Measurements from ENCODE around the gene DHX16. TPM values are rescaled to one million over a fixed set of nuclear protein-coding genes. Genes with fewer than 3 reads are reported as not detected.

The DHX16 gene
- total RNA-seq, 1 experiment from 2014 or later, result 40.6 TPM

DNA sequence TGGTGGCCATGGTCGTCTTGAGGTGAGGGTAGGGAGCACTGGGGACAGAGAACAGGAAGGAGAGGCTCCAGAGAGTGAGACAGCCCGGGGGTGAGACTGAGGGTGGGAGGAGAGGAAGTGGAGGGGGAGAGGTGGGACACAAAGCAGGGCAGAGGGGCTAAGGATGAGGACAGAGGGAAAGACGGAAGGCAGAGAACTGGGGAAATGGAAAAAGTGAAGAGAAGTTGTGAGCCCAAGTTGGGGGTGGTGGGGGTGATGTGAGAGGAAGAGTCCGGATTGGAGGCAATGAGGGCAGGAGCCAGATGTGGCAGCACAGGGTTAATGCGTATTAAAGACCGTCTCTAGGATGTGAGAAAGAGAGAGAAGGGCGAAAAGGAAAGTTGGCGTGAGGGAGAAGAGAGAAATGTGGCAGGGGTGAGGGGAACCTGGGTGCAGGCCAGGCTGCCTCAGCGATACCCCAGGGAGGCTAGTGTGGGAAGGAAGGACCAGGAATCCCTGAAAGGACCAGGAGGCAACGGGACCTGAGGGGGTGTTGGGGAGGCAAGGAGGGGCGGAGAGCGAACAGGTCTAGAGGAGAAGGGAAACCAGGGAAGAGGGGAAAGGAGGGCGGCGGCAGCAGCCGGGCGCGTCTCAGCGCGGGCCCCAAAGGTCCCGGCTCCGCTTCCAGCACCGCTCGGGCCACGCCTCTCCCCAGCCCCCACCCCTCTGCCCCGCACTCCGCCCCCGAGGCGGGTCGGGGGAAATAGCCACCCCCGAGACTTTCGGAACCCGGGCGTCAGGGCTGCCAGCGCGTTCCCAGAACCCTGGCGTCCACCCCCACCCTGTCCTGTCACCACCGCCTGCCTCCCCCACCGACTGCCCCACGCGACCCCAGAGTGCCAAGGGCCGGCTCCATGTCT is 13.5 kb upstream of the DHX16 start, which contains the start of gene PPP1R18:
PPP1R18 (minus strand) TSS at position 637 of the 899 bp plus-strand sequence; CDS start at position 10, 627 bp downstream.
- ChIA-PET POLR2A (no interaction called here), CTCF (no interaction called here)
- no peaks in the 10 kb centered on the region for H3K9me3 ChIP-seq
- TF ChIP-seq, protein P1, sequence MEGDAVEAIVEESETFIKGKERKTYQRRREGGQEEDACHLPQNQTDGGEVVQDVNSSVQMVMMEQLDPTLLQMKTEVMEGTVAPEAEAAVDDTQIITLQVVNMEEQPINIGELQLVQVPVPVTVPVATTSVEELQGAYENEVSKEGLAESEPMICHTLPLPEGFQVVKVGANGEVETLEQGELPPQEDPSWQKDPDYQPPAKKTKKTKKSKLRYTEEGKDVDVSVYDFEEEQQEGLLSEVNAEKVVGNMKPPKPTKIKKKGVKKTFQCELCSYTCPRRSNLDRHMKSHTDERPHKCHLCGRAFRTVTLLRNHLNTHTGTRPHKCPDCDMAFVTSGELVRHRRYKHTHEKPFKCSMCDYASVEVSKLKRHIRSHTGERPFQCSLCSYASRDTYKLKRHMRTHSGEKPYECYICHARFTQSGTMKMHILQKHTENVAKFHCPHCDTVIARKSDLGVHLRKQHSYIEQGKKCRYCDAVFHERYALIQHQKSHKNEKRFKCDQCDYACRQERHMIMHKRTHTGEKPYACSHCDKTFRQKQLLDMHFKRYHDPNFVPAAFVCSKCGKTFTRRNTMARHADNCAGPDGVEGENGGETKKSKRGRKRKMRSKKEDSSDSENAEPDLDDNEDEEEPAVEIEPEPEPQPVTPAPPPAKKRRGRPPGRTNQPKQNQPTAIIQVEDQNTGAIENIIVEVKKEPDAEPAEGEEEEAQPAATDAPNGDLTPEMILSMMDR (IDR thresholded peaks at IDR 0.05; ENCODE audit: insufficient read depth in 1 of 2, low read depth in 1 of 2, low read length in 1 of 2, severe bottlenecking in 1 of 2, unreplicated experiment in 1 of 2), result no peak
- BruUV-seq (replicated peaks), result no TSS peak
- peaks cover 19% of the 10 kb centered on the region for H3K4me1 ChIP-seq
- intact Hi-C loops (cut with micrococcal nuclease; ENCODE audit: unreplicated experiment), result no loop called here
- H3K36me3 ChIP-seq (ENCODE audit: control insufficient read depth, insufficient read depth, low read length), result no peaks in the 10 kb centered on the region
- DNase-seq, result peak in 1 of 2 experiments; percentile 55
- Mint-ChIP-seq H3K27me3 (ENCODE audit: insufficient read depth, unreplicated experiment) (no peaks in the 10 kb centered on the region), H3K36me3 (ENCODE audit: insufficient read depth, unreplicated experiment) (peaks cover 10% of the 10 kb centered on the region), H3K4me1 (ENCODE audit: low read depth, unreplicated experiment) (peaks cover 36% of the 10 kb centered on the region), H3K27ac (ENCODE audit: unreplicated experiment) (peak within 1 kb of the TSS; percentile 68), H3K9me3 (ENCODE audit: unreplicated experiment) (no peaks in the 10 kb centered on the region), H3K4me3 (ENCODE audit: unreplicated experiment) (peak within 1 kb of the TSS; percentile 82)
- H3K27me3 ChIP-seq (replicated peaks; ENCODE audit: control insufficient read depth, insufficient read depth, low read length), result no peaks in the 10 kb centered on the region
- peak within 1 kb of the TSS; percentile 78 for H3K4me3 ChIP-seq (ENCODE audit: low read depth, low read length)

DNA sequence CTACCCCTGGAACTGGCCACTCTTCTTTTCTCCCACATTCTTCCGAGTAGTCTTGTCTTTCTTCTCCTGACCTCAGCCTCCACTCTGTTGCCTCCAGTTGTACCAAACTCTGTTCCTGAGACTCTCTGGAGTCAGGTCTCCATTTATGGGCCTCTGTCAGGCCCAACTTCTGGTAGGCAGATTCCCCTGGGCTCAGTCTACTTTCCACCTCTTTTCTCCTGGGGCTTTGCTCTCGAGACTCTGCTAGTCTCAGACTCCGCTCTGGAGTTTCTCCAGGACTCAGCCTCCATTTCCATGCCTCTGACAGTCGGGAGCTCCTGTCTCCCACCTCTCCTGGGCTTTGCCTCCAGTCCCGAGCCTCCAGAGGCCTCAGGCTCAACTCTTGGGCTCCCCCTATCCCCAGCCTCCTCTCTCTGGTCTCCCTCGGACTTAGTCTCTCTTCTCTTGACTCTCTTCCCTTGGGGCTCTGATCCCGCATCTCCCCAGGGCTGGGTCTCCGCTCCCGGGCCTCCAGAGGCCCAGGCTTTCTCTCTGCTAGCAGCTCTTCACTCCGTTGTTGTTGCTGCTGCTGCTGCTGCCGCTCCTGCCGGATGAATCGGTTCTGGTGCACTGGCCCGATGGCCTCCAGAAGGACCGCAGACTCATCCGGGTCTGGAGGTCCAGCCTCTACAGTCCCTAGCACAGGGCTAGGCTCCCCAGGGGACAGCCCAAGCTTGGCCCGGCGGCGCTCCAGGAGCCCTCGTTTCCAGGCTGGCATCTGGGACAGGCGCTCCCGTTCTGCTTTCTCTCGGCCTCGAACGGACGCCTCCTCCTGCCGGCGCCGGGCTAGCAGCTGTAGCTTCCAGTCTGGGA is 12.6 kb upstream of the DHX16 start:
- Histone ChIP-seq H3K4me1 (peaks cover 17% of the 10 kb centered on the region), H3K4me3 (ENCODE audit: low read depth, low read length) (no peak overlapping the region), H3K9me3 (no peaks in the 10 kb centered on the region), H3K36me3 (ENCODE audit: control insufficient read depth, insufficient read depth, low read length) (no peaks in the 10 kb centered on the region), H3K27me3 (replicated peaks; ENCODE audit: control insufficient read depth, insufficient read depth, low read length) (no peaks in the 10 kb centered on the region)
- POLR2A ChIA-PET, result no interaction called here
- peak overlapping the region; percentile 82 for H3K4me3 Mint-ChIP-seq (ENCODE audit: unreplicated experiment)
- peaks cover 10% of the 10 kb centered on the region for H3K36me3 Mint-ChIP-seq (ENCODE audit: insufficient read depth, unreplicated experiment)
- H3K27ac Mint-ChIP-seq (ENCODE audit: unreplicated experiment), result peak overlapping the region; percentile 68
- H3K4me1 Mint-ChIP-seq (ENCODE audit: low read depth, unreplicated experiment), result peaks cover 32% of the 10 kb centered on the region
- no peaks in the 10 kb centered on the region for H3K9me3 Mint-ChIP-seq (ENCODE audit: unreplicated experiment)
- DNase-seq, result no peak
- H3K27me3 Mint-ChIP-seq (ENCODE audit: insufficient read depth, unreplicated experiment), result no peaks in the 10 kb centered on the region
- intact Hi-C loops (cut with micrococcal nuclease; ENCODE audit: unreplicated experiment), result no loop called here
- no TSS peak for BruUV-seq (replicated peaks)
- CTCF ChIA-PET, result interaction anchor here (0.8 kb wide), 1 partner anchor 10 kb away, joined by 3 read pairs; no protein-coding TSS in a partner anchor
- TF ChIP-seq, protein P1 (IDR thresholded peaks at IDR 0.05; ENCODE audit: insufficient read depth in 1 of 2, low read depth in 1 of 2, low read length in 1 of 2, severe bottlenecking in 1 of 2, unreplicated experiment in 1 of 2), result no peak

Data from Caco-2 (cell line).